ENCODE data around the gene RPA3.

RPA3 gene

DNA sequence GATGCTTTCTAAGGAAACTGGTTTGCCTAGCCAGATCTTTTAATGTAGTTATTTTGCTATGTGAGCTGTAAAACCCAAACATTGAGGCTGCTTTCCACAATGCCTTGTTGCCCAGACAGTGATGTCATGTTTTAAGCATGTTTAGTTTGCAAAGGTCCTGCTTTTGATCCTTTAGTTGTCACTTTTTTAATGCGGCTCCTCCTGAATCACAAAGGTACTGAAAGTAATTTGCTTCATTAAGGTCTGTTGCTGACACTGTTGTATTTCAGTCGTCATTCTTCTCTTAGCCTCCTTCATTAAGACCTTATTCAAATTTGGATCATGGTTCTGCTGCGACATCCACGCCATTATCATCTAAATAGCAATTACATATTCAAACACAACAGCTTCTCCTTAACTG, 10.6 kb downstream of the RPA3 start:
- Mint-ChIP-seq H3K36me3 (ENCODE audit: low read depth) (peaks cover 2% of the 10 kb centered on the region), H3K4me3 (no peak overlapping the region), H3K27me3 (no peaks in the 10 kb centered on the region), H3K9me3 (no peaks in the 10 kb centered on the region), H3K27ac (no peak overlapping the region), H3K4me1 (peaks cover 24% of the 10 kb centered on the region)
- DNase-seq = no peak
- ATAC-seq = no peak

DNA sequence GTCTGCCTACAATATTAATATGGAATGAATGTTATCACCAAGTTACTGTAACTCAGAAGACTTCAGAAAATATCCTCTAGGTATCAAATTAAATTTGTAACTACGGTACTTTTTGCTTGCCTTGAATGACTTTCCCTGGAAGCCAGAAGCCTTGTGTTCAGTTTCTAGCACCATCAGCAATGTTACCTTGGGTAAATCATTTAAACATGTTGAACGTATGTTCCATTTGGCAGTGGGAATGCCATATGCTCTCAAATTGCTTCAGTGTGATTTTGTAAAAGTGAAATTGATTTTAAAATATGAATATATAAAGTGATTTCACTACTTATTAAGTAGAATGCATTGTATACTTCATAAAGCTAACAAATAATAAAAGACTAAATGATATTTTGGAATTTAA, 11.2 kb downstream of the RPA3 start:
- DNase-seq = no peak
- Mint-ChIP-seq H3K27me3 (no peaks in the 10 kb centered on the region), H3K36me3 (ENCODE audit: low read depth) (peaks cover 2% of the 10 kb centered on the region), H3K9me3 (no peaks in the 10 kb centered on the region), H3K4me1 (peaks cover 22% of the 10 kb centered on the region), H3K27ac (no peak overlapping the region), H3K4me3 (no peak overlapping the region)
- ATAC-seq = no peak

DNA sequence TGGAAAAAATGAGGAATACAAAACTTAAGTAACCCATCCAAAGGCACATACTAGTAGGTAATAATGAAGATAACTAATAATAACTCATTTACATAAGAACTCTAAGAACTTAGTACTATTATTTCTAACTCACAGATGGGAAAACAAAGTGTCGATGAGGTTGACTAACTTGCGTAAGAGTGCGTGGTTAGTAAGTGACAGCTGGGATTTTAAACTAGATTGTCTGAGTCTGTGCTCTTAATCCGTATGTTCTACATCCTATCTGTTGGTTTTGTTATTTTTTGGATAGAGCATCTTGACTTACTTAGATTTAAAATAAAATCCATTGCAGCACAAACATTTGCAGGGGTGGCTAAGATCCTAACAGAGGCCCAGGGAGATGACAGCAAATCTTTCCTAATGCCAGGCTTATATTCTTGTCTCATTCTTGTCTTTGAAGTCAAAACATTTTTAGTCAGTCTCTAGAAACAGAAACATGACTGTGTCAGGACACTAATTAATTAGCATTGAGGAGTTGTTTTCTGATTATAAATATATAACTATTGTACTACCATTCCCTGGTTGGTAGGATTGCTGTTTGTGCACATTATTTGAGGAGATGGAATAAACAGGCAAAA, 11.7 kb downstream of the RPA3 start:
- Mint-ChIP-seq H3K4me1 (peaks cover 24% of the 10 kb centered on the region), H3K27ac (no peak overlapping the region), H3K36me3 (ENCODE audit: low read depth) (peaks cover 2% of the 10 kb centered on the region), H3K4me3 (no peak overlapping the region), H3K9me3 (no peaks in the 10 kb centered on the region), H3K27me3 (no peaks in the 10 kb centered on the region)
- DNase-seq = no peak
- ATAC-seq = no peak

DNA sequence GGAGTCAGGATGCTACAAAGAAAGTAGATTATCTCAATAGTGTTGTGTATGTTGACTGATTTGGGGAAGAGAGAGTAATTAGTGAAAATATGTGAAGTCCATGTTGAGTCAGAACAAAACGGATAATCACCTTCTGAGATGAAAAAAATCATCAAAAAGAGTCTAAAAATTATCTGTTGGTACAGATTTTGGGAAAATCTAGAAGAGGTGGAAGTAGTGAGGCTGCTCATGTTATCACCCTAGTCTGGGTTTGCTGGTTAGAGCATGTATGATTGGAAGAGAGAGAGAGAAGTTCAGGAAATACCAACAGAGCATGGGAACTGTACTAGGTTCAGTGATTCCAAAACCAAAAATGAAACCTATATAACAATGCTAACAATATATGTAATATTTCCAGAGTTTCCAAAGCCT, 12.3 kb downstream of the RPA3 start:
- DNase-seq (no peak), ATAC-seq (no peak)
- no peaks in the 10 kb centered on the region for H3K9me3 Mint-ChIP-seq
- H3K36me3 Mint-ChIP-seq (ENCODE audit: low read depth) = peaks cover 2% of the 10 kb centered on the region
- H3K4me1 Mint-ChIP-seq = peaks cover 27% of the 10 kb centered on the region
- no peak overlapping the region for H3K4me3 Mint-ChIP-seq
- H3K27ac Mint-ChIP-seq = peak overlapping the region; percentile 25
- no peaks in the 10 kb centered on the region for H3K27me3 Mint-ChIP-seq

DNA sequence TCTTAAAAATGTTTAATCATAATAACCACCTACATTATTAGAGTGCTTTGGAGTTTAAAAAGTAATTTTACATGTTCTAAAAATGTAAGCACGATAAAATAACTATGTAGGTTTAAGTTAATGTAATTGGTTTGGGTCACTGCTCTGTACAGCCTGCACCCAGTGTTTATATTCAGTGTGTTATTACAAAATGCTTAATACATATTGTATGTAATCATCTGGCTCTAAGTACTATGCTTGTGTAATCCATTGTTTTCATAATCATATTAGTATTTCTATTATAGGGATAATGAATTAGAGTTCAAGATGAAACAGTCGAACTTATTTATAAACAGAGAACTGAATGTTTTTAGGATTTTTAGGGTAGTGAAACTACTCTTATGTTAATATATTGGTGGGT, 13.1 kb downstream of the RPA3 start:
- Mint-ChIP-seq H3K36me3 (ENCODE audit: low read depth) (peaks cover 2% of the 10 kb centered on the region), H3K27me3 (no peaks in the 10 kb centered on the region), H3K27ac (no peak overlapping the region), H3K9me3 (no peaks in the 10 kb centered on the region), H3K4me1 (peaks cover 24% of the 10 kb centered on the region), H3K4me3 (no peak overlapping the region)
- no peak for ATAC-seq
- no peak for DNase-seq

DNA sequence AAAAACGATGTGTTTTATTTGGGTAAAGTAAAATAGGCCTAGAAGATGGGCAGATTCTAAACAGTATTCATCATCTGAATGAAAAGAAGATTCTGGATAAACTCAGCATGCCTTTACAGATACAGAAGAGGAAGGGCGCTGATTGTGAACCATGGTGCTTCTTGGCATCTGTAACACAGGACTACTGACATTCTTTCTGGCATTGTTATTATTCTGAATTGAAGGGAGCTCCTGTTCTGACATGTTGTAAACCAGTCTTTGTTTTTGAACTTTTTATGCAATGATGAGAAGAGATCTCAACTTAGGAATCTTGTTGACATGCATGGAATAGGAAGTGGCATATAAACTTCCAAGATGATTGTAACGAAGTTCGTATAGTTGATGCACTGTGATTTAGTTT, 13.5 kb downstream of the RPA3 start:
- ATAC-seq = no peak
- H3K9me3 Mint-ChIP-seq = no peaks in the 10 kb centered on the region
- peaks cover 26% of the 10 kb centered on the region for H3K4me1 Mint-ChIP-seq
- no peak overlapping the region for H3K27ac Mint-ChIP-seq
- H3K27me3 Mint-ChIP-seq = no peaks in the 10 kb centered on the region
- no peak for DNase-seq
- H3K4me3 Mint-ChIP-seq = no peak overlapping the region
- peaks cover 2% of the 10 kb centered on the region for H3K36me3 Mint-ChIP-seq (ENCODE audit: low read depth)

DNA sequence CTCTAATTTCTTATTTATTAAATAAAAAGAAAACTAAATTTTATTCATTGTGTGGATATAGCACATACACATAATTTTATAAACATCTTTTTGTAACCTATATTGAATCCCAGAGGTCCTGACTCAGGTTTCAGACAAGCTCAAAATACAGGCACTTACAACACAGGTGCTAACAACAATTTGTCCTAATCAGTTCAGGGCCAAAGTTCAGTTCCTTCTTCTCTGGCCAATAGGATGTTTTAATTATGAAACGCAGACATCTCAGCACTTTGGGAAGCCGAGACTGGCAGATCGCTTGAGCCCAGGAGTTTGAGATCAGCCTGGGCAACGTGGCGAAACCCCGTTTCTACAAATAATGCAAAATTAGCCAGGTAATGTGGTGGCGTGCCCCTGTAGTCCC, 15.0 kb downstream of the RPA3 start:
- no peak overlapping the region for H3K27ac Mint-ChIP-seq
- no peaks in the 10 kb centered on the region for H3K27me3 Mint-ChIP-seq

DNA sequence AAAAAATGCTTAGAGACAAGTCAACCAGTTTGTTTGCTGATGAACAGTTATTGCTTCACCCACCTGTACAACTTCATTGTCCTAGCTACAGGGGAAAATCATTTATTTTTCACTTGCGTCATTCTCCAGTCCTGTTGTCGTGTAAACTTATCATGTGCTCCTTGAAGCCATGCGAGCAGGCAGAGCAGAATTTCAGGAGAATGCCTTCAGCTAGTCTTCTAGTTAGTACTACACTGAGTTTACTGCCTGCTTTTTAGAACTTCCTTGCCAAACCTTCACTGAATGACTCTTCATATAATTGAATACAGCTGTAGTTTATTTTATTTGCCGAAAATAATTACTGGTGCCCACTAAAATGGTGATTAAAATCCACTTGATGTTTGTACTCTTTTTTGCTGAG, 15.6 kb downstream of the RPA3 start:
- Mint-ChIP-seq H3K36me3 (ENCODE audit: low read depth) (peaks cover 2% of the 10 kb centered on the region), H3K4me1 (peaks cover 37% of the 10 kb centered on the region), H3K27me3 (no peaks in the 10 kb centered on the region), H3K4me3 (no peak overlapping the region), H3K9me3 (no peaks in the 10 kb centered on the region), H3K27ac (no peak overlapping the region)
- DNase-seq = no peak
- ATAC-seq = no peak

More for the DNA sequence above, 15.0 kb downstream of the RPA3 start:
- peaks cover 2% of the 10 kb centered on the region for H3K36me3 Mint-ChIP-seq (ENCODE audit: low read depth)
- peaks cover 34% of the 10 kb centered on the region for H3K4me1 Mint-ChIP-seq
- DNase-seq (no peak), ATAC-seq (no peak)
- H3K4me3 Mint-ChIP-seq = no peak overlapping the region
- no peaks in the 10 kb centered on the region for H3K9me3 Mint-ChIP-seq

DNA sequence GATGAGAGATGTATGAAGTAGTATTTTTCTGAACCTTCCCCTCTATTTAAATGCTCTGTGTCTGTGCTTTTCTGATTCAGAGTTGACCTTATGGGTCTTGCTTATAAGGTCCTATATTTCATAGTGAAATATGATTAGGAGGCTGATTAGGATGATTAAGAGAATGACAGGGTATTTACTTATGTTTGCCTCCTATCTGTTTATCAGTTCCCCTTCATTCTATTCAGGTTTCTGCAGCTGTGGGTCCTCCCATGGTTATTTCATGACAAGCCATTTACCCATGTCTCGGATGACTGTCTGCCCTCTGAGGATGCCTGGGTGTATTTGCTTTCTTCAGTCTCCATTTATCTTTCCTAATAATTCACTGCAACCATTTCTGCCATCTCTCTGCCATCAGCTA, 16.9 kb downstream of the RPA3 start:
- no peak for ATAC-seq
- peaks cover 43% of the 10 kb centered on the region for H3K4me1 Mint-ChIP-seq

DNA sequence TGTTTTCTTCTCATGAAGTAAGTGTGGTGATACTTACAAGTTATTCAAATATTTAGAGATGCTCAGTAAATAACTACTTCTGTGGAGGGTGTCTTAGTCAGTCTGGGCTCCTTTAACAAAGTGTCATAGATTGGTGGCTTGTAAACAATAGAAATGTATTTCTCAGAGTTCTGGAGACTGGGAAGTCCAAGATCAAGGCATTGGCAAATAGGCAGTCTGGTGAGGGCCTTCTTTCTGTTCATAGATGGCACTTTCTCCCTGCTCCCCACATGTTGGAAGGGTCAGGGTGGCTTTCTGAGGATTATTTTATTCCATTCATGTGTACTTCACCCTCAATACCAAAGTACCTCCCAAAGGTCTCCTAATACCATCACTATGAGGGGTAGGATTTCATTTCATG, 18.4 kb downstream of the RPA3 start:
- ATAC-seq (no peak), DNase-seq (no peak)
- H3K4me1 Mint-ChIP-seq = peaks cover 36% of the 10 kb centered on the region
- H3K27me3 Mint-ChIP-seq = no peaks in the 10 kb centered on the region
- H3K36me3 Mint-ChIP-seq (ENCODE audit: low read depth) = peaks cover 2% of the 10 kb centered on the region
- no peak overlapping the region for H3K27ac Mint-ChIP-seq
- no peak overlapping the region for H3K4me3 Mint-ChIP-seq
- H3K9me3 Mint-ChIP-seq = no peaks in the 10 kb centered on the region

More for the DNA sequence above, 16.9 kb downstream of the RPA3 start:
- no peak overlapping the region for H3K4me3 Mint-ChIP-seq
- H3K27me3 Mint-ChIP-seq = no peaks in the 10 kb centered on the region
- H3K9me3 Mint-ChIP-seq = no peaks in the 10 kb centered on the region
- peaks cover 2% of the 10 kb centered on the region for H3K36me3 Mint-ChIP-seq (ENCODE audit: low read depth)
- no peak for DNase-seq
- no peak overlapping the region for H3K27ac Mint-ChIP-seq

DNA sequence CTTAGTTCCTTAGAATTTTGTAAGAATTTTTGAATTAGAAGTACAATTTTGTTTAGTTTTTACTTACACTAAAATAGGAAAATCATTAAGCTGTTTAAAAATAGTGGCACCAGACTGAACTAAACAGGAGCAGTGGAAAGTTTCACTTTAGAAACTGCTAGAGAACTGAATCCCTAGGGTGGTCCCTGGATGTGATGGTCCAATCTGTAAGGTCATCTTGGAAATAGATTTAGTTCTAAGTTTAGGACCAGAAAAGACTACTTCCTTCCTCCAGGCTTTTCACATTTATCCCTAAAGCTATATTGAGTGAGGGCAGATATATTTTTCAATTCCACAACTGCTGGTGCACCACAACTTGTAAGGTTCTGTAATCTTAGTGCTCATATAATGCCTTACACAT, 19.0 kb downstream of the RPA3 start:
- ATAC-seq (no peak), DNase-seq (no peak)
- H3K4me3 Mint-ChIP-seq = no peak overlapping the region
- peaks cover 35% of the 10 kb centered on the region for H3K4me1 Mint-ChIP-seq
- H3K27ac Mint-ChIP-seq = no peak overlapping the region
- H3K27me3 Mint-ChIP-seq = no peaks in the 10 kb centered on the region
- H3K9me3 Mint-ChIP-seq = no peaks in the 10 kb centered on the region
- H3K36me3 Mint-ChIP-seq (ENCODE audit: low read depth) = peaks cover 2% of the 10 kb centered on the region

DNA sequence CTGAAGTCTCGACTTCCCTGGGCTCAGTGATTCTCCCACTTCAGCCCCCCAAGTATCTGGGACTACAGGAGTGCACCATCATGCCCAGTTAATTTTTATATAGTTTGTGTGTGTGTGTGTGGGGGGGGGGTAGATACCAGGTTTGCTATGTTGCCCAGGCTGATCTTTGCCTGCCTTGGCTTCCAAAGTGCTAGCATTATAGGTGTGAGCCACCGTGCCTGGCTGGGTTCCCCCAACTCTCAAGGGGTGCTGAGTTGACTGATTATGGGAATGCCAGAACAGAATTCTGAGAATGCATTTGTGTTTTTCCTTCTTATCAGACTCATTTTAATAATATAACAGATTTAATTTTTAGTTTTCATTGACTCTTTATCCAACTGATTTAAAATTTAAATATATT, 19.5 kb downstream of the RPA3 start:
- H3K27me3 Mint-ChIP-seq = no peaks in the 10 kb centered on the region
- H3K4me1 Mint-ChIP-seq = peaks cover 35% of the 10 kb centered on the region
- no peak overlapping the region for H3K27ac Mint-ChIP-seq
- H3K4me3 Mint-ChIP-seq = no peak overlapping the region
- no peak for ATAC-seq
- no peaks in the 10 kb centered on the region for H3K9me3 Mint-ChIP-seq
- DNase-seq = no peak
- H3K36me3 Mint-ChIP-seq (ENCODE audit: low read depth) = peaks cover 2% of the 10 kb centered on the region

DNA sequence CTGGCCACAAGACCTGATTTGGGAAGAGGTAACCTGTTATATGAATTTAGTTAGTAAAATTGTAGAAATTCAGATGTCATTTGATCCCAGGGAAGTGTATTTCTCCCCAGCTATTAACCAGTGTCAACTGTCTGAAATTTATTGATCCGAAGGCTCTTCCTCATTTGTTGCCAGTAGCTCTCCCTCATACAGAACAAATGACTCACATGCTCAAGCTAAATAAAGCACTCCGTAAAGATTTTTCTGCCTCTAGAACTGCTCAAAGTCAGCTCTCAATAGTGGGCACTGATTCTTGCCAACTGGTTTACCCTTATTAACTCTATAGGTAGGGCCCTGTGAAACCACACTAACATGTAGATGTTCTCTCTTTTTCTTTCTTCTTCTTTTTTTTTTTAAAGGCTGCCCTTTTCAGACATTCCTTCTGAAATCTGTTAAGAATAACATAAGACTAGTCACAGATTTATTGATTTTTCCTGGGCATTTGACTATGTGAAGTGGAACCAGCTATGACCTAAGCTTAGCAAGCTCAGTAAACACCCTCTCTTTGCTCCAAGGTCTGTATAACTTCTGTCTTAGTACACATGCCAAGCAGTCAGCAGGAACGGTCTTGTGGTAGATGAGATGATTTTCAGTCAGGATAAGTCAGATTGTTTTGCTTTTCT, 21.8 kb downstream of the RPA3 start:
- DNase-seq (no peak), ATAC-seq (no peak)
- Mint-ChIP-seq H3K4me3 (no peak overlapping the region), H3K27ac (no peak overlapping the region), H3K4me1 (peaks cover 32% of the 10 kb centered on the region), H3K9me3 (no peaks in the 10 kb centered on the region), H3K27me3 (no peaks in the 10 kb centered on the region), H3K36me3 (ENCODE audit: low read depth) (peaks cover 5% of the 10 kb centered on the region)

DNA sequence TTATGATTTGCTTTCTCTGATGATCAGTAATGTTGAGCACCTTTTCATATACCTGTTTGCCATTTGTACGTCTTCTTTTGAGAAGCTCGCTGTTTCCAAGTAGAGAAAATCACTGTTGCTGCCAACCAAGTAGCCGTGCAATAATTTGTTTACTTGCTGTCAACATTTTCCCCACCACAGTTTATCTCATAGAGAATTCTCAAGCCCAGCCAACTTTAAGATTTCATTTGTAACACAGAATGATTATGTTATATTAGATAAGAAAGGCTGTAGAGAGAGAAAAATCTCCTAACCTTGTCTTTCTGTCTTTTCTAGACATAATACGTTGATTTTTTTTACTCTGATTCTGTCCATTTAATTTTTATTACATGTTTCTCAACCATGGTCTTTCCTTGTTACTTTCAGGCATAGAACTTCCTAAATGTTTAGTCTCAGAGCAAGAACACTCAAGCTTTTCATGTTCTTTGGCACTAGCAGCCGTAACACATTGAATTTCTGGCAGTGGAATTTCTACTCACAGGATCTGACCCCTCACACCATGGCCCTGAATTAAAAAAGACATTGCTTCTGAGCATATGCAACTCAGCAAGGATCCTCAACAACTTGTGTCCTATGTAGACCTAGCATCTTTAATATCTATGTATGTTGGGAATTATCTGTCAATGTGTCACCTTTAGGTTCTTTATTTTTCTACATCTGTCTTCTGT, 23.1 kb downstream of the RPA3 start:
- no peak for ATAC-seq
- H3K9me3 Mint-ChIP-seq = no peaks in the 10 kb centered on the region
- H3K27me3 Mint-ChIP-seq = no peaks in the 10 kb centered on the region
- H3K36me3 Mint-ChIP-seq (ENCODE audit: low read depth) = peaks cover 5% of the 10 kb centered on the region
- H3K4me1 Mint-ChIP-seq = peaks cover 30% of the 10 kb centered on the region
- no peak for DNase-seq
- H3K27ac Mint-ChIP-seq = no peak overlapping the region
- no peak overlapping the region for H3K4me3 Mint-ChIP-seq

DNA sequence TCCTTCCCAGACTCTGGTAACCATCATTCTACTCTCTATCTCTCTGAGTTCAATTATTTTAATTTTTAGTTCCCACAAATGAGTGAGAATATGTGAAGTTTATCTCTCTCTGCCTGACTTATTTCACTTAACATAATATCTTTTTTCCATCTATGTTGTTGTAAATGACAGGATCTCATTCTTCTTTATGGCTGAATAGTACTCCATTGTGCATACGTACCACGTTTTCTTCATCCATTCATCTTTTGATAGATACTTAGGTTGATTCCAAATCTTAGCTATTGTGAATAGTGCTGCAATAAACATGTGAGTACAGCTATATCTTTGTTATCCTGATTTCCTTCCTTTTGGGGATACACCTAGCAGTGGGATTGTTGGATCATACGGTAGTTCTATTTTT, 23.9 kb downstream of the RPA3 start:
- no peak overlapping the region for H3K27ac Mint-ChIP-seq

More for the DNA sequence above, 23.9 kb downstream of the RPA3 start:
- DNase-seq (no peak), ATAC-seq (no peak)
- no peaks in the 10 kb centered on the region for H3K27me3 Mint-ChIP-seq
- peaks cover 25% of the 10 kb centered on the region for H3K4me1 Mint-ChIP-seq
- no peak overlapping the region for H3K4me3 Mint-ChIP-seq
- H3K9me3 Mint-ChIP-seq = no peaks in the 10 kb centered on the region
- peaks cover 5% of the 10 kb centered on the region for H3K36me3 Mint-ChIP-seq (ENCODE audit: low read depth)

Measured in activated naive CD8-positive, alpha-beta T cell treated with anti-CD3 and anti-CD28 coated beads, Interleukin-2, amount 50 U/mL, for 24 hours (primary cell).